A549 (cell line): Measurements from ENCODE around the gene HEMGN. TPM values are rescaled to one million over a fixed set of nuclear protein-coding genes. Genes with fewer than 3 reads are reported as not detected.

Source experiments
- BHLHE40 ChIP-seq: IDR thresholded peaks from 2 replicates; pipeline ENCODE4 v1.6.1; 2012; ENCODE audit warnings: low read depth, low read length, inconsistent platforms
- CBX2 ChIP-seq: fragments of 200-600 bp; sonication (generic); IDR thresholded peaks from 2 replicates; pipeline ENCODE4 v1.6.1; 2016; ENCODE audit warnings: low read depth, mild to moderate bottlenecking, borderline replicate concordance
- CHD4 ChIP-seq: fragments of 200-600 bp; sonication (generic); IDR thresholded peaks from 2 replicates; pipeline ENCODE4 v1.6.1; 2016; ENCODE audit warnings: antibody characterized with exemption, mild to moderate bottlenecking, borderline replicate concordance
- E2F6 ChIP-seq: IDR thresholded peaks from 2 replicates; pipeline ENCODE4 v1.6.1; 2012; ENCODE audit warnings: low read depth, borderline replicate concordance
- EHF ChIP-seq: fragments of 250-450 bp; sonication (Bioruptor Pico); IDR thresholded peaks from 2 replicates; pipeline ENCODE4 v1.5.0; 2020; ENCODE audit warnings: mild to moderate bottlenecking
- FOSB ChIP-seq: fragments of 250-450 bp; sonication (Bioruptor Pico); IDR thresholded peaks from 2 replicates; pipeline ENCODE4 v1.5.0; 2020; ENCODE audit warnings: mild to moderate bottlenecking, moderate library complexity
- FOSL2 ChIP-seq, 2 experiments: fragments of 450-650 bp in 1 of 2; fragments of >200 bp in 1 of 2; sonication (Bioruptor Twin) in 1 of 2; formaldehyde crosslinking; IDR thresholded peaks; 2 replicates each; pipeline versions ENCODE4 v1.5.0 to v1.6.1; 2016 to 2020; ENCODE audit warnings: mild to moderate bottlenecking in 1 of 2, moderate library complexity in 1 of 2
- HEYL ChIP-seq: fragments of 250-450 bp; sonication (Bioruptor Pico); IDR thresholded peaks from 2 replicates; pipeline ENCODE4 v1.8.0; 2021; ENCODE audit warnings: mild to moderate bottlenecking, moderate library complexity
- HOXA7 ChIP-seq: fragments of 250-450 bp; sonication (Bioruptor Pico); IDR thresholded peaks from 2 replicates; pipeline ENCODE4 v1.5.0; 2020; ENCODE audit warnings: mild to moderate bottlenecking, moderate library complexity
- JUNB ChIP-seq: fragments of >200 bp; sonication (Bioruptor Twin); formaldehyde crosslinking; IDR thresholded peaks from 2 replicates; pipeline ENCODE4 v1.6.1; 2016
- KDM5A ChIP-seq: fragments of 200-600 bp; sonication (generic); IDR thresholded peaks from 2 replicates; pipeline ENCODE4 v1.6.1; 2016; ENCODE audit warnings: antibody characterized with exemption, mild to moderate bottlenecking
- MAFK ChIP-seq: fragments of 450-650 bp; IDR thresholded peaks from 2 replicates; pipeline ENCODE4 v1.6.1; 2014; ENCODE audit not compliant: partially characterized antibody
- MAX ChIP-seq: IDR thresholded peaks from 2 replicates; pipeline ENCODE4 v1.6.1; 2012
- MAZ ChIP-seq: fragments of 150-350 bp; IDR thresholded peaks from 2 replicates; pipeline ENCODE4 v1.6.1; 2014; ENCODE audit warnings: antibody characterized with exemption, low read depth, low read length, borderline replicate concordance
- MYC ChIP-seq: IDR thresholded peaks from 2 replicates; pipeline ENCODE4 v1.6.1; 2012; ENCODE audit warnings: mild to moderate bottlenecking, inconsistent platforms, low read length, improper control_type of control experiment, borderline replicate concordance
- NPAS2 ChIP-seq: fragments of 250-450 bp; sonication (Bioruptor Pico); IDR thresholded peaks from 2 replicates; pipeline ENCODE4 v1.8.0; 2022; ENCODE audit warnings: mild to moderate bottlenecking, moderate library complexity, borderline replicate concordance
- PHF8 ChIP-seq: fragments of 200-600 bp; sonication (generic); IDR thresholded peaks from 2 replicates; pipeline ENCODE4 v1.6.1; 2016; ENCODE audit warnings: low read depth, mild to moderate bottlenecking, antibody characterized with exemption, moderate library complexity, borderline replicate concordance
- RAD21 ChIP-seq, 2 experiments: fragments of >200 bp in 1 of 2; sonication (Bioruptor Twin) in 1 of 2; formaldehyde crosslinking in 1 of 2; IDR thresholded peaks in 1 of 2; conservative IDR thresholded peaks in 1 of 2; 2 replicates in 1 of 2; 3 replicates in 1 of 2; pipeline ENCODE4 v1.6.1; 2012 to 2018; ENCODE audit warnings: inconsistent platforms in 1 of 2
- RARB ChIP-seq: fragments of 250-450 bp; sonication (Bioruptor Pico); IDR thresholded peaks from 2 replicates; pipeline ENCODE4 v1.8.0; 2021; ENCODE audit warnings: mild to moderate bottlenecking, moderate library complexity
- RCOR1 ChIP-seq: fragments of 150-350 bp; IDR thresholded peaks from 2 replicates; pipeline ENCODE4 v1.6.1; 2014; ENCODE audit warnings: antibody characterized with exemption, low read length, low read depth
- REST ChIP-seq: fragments of 200-600 bp; sonication (generic); IDR thresholded peaks from 2 replicates; pipeline ENCODE4 v1.6.1; 2016; ENCODE audit warnings: antibody characterized with exemption, mild to moderate bottlenecking, moderate library complexity
- SREBF2 ChIP-seq: fragments of 450-650 bp; IDR thresholded peaks from 2 replicates; pipeline ENCODE4 v1.6.1; 2014; ENCODE audit warnings: mild to moderate bottlenecking, moderate library complexity
- TFCP2L1 ChIP-seq: fragments of 250-450 bp; sonication (Bioruptor Pico); IDR thresholded peaks from 2 replicates; pipeline ENCODE4 v1.5.0; 2021; ENCODE audit warnings: mild to moderate bottlenecking
- TP53 ChIP-seq: fragments of 250-450 bp; sonication (Bioruptor Pico); IDR thresholded peaks from 2 replicates; pipeline ENCODE4 v1.5.0; 2021; ENCODE audit warnings: mild to moderate bottlenecking, moderate library complexity
- ZC3H11A ChIP-seq: fragments of 450-650 bp; IDR thresholded peaks from 2 replicates; pipeline ENCODE4 v1.6.1; 2014; ENCODE audit warnings: antibody characterized with exemption, mild to moderate bottlenecking
- ZFP36 ChIP-seq: fragments of 450-650 bp; IDR thresholded peaks from 2 replicates; pipeline ENCODE4 v1.6.1; 2014; ENCODE audit warnings: borderline replicate concordance; ENCODE audit not compliant: partially characterized antibody
- ZNF302 ChIP-seq: fragments of 250-450 bp; sonication (Bioruptor Pico); IDR thresholded peaks from 2 replicates; pipeline ENCODE4 v1.9.0; 2021; ENCODE audit warnings: inconsistent platforms, mild to moderate bottlenecking, moderate library complexity
- polyA plus RNA-seq, 4 experiments: library from polyadenylated mRNA; depleted of rRNA in 3 of 4; stranded (reverse); fragments of >200 nt; fragmentation: RNase III in 1 of 4; extraction: RNeasy Plus Mini Kit Qiagen cat#74134 plus additional on column Dnase treatment in 1 of 4; gene quantifications; 2 replicates in 3 of 4; 3 replicates in 1 of 4; pipeline ENCODE4 v1.2.3, GENCODE V29; 2011 to 2017
- TF ChIP-seq, protein P1 (sequence below): fragments of 250-450 bp; sonication (Bioruptor Pico); IDR thresholded peaks from 2 replicates; pipeline ENCODE4 v1.5.0; 2020; ENCODE audit warnings: low read depth, mild to moderate bottlenecking, moderate library complexity
- TF ChIP-seq, protein P2 (sequence below): fragments of 450-650 bp; IDR thresholded peaks from 2 replicates; pipeline ENCODE4 v1.6.1; 2014; ENCODE audit warnings: antibody characterized with exemption

HEMGN gene
- polyA plus RNA-seq, 2 of the 4 experiments (the other 2 are of a cell fraction), result not detected

DNA sequence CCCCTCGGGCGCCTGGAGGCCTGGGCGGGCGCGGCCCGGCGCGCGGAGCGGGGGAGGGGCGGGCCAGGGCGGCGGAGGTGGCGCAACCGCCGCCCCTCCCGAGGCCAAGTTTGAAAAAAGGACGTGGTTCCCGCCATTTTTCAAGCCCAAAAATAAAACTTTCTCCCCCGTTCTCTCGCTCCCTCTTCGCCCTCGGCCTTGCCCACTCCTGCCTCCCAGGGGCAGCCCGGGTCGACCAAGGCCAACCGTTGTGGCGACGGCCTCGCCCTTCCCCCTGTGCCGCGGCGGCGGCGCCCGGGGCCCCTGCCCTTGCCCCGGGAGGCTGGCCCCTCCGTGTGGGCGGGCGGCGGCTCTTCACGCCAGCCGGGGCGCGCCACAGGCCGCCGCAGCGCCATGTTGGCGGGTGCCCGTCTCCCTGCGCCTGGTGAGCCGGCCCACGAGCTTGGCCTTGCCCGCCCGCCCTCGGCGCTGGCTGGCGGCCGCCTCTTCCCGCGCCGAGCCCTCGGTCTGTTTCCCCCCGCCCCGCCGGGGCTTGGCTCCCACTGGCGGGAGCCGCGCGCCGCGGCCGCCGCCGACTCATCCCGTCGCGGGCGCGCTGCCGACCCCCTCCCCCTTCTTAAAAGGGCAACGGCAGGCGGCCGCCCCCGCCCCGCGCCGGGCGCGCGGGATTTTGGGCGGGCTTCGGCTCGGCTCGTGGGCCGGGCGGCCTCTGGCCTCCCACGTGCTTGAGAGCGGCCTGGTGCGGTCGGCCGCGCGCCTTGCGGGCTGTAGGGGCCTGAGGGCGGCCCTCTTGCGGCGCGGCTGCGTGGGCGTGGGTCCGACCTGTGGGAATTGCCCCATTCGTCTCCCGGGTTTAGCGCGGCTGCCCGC is 46.5 kb upstream of the HEMGN start (continued):
- TF ChIP-seq SREBF2 (no peak), MYC (peak; percentile 92), MAZ (peak; percentile 69; the same call in 1 of the 2 replicates), BHLHE40 (no peak), TFCP2L1 (CRISPR knock-in tag) (0 out of 2 replicates have a peak, but pooled peaks have one; percentile 28), E2F6 (peak; percentile 92), REST (no peak), RAD21 (conservative IDR thresholded peaks at IDR 0.05 in 1 of 2, IDR thresholded peaks at IDR 0.05 in 1 of 2) (no peak), ZFP36 (no peak), ZC3H11A (no peak), NPAS2 (CRISPR knock-in tag) (peak; percentile 65), MAFK (no peak), KDM5A (no peak), HOXA7 (CRISPR knock-in tag) (no peak), JUNB (no peak), PHF8 (0 out of 2 replicates have a peak, but pooled peaks have one; percentile 12), FOSL2 (IDR thresholded peaks at IDR 0.05) (no peak), FOSL2 (CRISPR knock-in tag; IDR thresholded peaks at IDR 0.05) (peak; percentile 47), EHF (CRISPR knock-in tag) (peak; percentile 73; the same call in 1 of the 2 replicates), RARB (CRISPR knock-in tag) (no peak), MAX (peak; percentile 63; the same call in 1 of the 2 replicates), RCOR1 (no peak), FOSB (CRISPR knock-in tag) (no peak), CBX2 (no peak), HEYL (CRISPR knock-in tag) (peak; percentile 51; the same call in 1 of the 2 replicates), ZNF302 (no peak), TP53 (CRISPR knock-in tag) (no peak; the same call in 1 of the 2 replicates), CHD4 (no peak)
- TF ChIP-seq, protein P1, sequence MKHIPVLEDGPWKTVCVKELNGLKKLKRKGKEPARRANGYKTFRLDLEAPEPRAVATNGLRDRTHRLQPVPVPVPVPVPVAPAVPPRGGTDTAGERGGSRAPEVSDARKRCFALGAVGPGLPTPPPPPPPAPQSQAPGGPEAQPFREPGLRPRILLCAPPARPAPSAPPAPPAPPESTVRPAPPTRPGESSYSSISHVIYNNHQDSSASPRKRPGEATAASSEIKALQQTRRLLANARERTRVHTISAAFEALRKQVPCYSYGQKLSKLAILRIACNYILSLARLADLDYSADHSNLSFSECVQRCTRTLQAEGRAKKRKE (CRISPR knock-in tag), result peak; percentile 96
- TF ChIP-seq, protein P2, sequence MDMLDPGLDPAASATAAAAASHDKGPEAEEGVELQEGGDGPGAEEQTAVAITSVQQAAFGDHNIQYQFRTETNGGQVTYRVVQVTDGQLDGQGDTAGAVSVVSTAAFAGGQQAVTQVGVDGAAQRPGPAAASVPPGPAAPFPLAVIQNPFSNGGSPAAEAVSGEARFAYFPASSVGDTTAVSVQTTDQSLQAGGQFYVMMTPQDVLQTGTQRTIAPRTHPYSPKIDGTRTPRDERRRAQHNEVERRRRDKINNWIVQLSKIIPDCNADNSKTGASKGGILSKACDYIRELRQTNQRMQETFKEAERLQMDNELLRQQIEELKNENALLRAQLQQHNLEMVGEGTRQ, result no peak
- TF ChIP-seq, all 56 proteins: peak for 18
